ENCODE data around the gene CTBP2. TPM values are rescaled to one million over a fixed set of nuclear protein-coding genes. Genes with fewer than 3 reads are reported as not detected.

The CTBP2 gene
- total RNA-seq, 1 donor from 2014 or later, result 123 TPM

DNA sequence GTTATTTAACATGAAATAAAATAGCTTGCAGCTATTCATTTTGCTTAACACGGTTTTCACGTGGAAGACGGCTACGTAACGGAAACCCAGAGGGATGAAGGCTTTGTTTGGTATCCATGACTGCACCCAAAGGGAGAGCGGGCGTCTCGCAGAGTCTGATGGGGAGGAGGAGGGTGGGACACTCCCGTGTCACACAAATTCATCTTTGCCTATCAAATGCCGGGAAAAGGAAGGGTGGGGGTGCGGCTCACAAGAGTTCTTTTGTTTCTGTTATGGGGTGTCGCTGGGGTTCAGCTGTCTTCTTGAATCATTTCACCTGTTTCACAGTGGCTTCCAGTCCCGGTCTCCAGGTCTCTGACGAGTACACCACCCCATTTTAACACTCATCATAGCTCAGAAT, 110.0 kb downstream of the CTBP2 start:
- Histone ChIP-seq H3K36me3 (ENCODE audit: control insufficient read depth, insufficient read depth, low read length) (peaks cover 1% of the 10 kb centered on the region), H3K27me3 (ENCODE audit: control insufficient read depth, insufficient read depth, low read length) (no peaks in the 10 kb centered on the region), H3K4me3 (ENCODE audit: low read depth, low read length) (no peak overlapping the region)
- TF ChIP-seq CTCF (IDR thresholded peaks at IDR 0.05; ENCODE audit: insufficient read depth, low read length, severe bottlenecking), result no peak
- DNase-seq (ENCODE audit: low read depth) (no peak), FAIRE-seq (no peak)

DNA sequence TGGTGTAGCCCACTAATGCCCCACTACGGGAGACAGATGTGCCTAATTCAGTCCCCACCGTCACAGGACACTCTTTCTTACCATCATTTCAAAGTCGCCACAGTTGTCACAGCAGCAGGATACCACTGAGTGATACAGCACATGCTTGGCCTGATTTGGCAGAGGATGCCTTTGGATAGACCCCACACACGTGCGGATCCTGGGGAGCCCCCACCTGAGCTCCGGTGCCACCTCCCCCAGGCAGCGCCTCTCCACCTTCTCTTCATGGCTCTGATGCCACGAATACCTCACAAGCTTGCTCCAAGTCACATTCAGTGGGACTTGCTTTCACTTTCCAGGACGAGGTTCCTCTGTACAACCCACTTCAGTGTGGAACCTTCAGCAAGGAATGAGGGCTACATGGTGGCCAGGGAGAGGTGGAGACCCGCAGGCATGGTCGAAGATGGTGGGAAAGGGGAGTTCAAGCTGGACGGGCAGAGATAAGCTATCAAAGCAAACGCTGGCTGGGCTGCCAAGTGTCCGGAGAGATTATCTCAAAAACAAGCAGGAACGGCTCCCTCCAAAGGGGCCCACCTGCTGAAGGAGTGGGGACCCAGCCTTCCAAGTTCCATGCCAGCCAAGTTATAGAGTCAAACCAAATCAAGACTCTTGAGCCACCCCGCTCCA, 111.0 kb downstream of the CTBP2 start:
- H3K36me3 ChIP-seq (ENCODE audit: control insufficient read depth, insufficient read depth, low read length), result peaks cover 1% of the 10 kb centered on the region
- TF ChIP-seq CTCF (IDR thresholded peaks at IDR 0.05; ENCODE audit: insufficient read depth, low read length, severe bottlenecking), result no peak
- no peak overlapping the region for H3K4me3 ChIP-seq (ENCODE audit: low read depth, low read length)
- DNase-seq (ENCODE audit: low read depth), result no peak
- no peaks in the 10 kb centered on the region for H3K27me3 ChIP-seq (ENCODE audit: control insufficient read depth, insufficient read depth, low read length)
- FAIRE-seq, result peak; percentile 50

GRCh38 chr10:125048094-125048864, 112.1 kb downstream of the CTBP2 start:
- peak; percentile 95 for TF ChIP-seq CTCF (IDR thresholded peaks at IDR 0.05; ENCODE audit: insufficient read depth, low read length, severe bottlenecking)
- Histone ChIP-seq H3K4me3 (ENCODE audit: low read depth, low read length) (no peak overlapping the region), H3K36me3 (ENCODE audit: control insufficient read depth, insufficient read depth, low read length) (peaks cover 3% of the 10 kb centered on the region), H3K27me3 (ENCODE audit: control insufficient read depth, insufficient read depth, low read length) (no peaks in the 10 kb centered on the region)
- DNase-seq (ENCODE audit: low read depth) (peak; percentile 72), FAIRE-seq (peak; percentile 55)

DNA sequence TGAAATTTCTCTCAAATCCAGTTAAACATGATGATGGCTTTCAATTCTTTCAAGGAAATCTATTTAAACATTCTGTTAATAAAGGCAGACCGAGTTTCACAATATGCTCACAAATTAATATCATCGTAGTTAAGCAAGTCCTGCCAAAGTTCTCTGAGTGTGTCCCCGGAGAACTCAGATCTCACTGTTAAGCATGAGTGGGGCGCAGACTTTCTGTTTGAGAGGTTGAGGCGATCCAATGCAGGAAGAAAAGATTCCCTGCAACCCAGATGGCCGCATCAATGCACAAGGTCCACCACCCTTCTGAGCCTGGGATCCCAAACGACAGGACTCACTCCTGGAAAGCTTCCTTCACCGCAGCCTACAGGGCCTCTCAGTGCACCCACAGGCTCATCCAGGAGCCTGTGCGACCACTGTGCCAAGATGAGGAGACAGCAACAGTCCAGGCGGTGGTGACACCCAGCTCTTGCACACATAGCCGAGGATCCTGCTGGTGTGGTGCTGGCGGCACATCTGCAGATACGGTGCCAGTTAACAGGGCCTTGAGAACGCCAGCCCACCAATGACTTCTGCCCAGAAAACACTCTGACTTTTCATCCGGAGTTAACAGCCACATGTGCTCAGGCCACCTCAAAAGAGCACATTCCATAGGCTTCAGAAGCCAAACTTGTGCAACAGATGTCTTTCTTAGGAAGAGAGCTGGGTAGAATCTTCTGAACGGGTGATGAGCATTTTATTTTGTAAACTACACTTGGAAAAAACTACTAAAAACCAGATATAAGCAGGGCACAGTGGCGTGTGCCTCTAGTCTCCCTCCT, 116.3 kb downstream of the CTBP2 start:
- no peak for FAIRE-seq
- H3K36me3 ChIP-seq (ENCODE audit: control insufficient read depth, insufficient read depth, low read length), result peaks cover 4% of the 10 kb centered on the region
- no peak for TF ChIP-seq CTCF (IDR thresholded peaks at IDR 0.05; ENCODE audit: insufficient read depth, low read length, severe bottlenecking)

DNA sequence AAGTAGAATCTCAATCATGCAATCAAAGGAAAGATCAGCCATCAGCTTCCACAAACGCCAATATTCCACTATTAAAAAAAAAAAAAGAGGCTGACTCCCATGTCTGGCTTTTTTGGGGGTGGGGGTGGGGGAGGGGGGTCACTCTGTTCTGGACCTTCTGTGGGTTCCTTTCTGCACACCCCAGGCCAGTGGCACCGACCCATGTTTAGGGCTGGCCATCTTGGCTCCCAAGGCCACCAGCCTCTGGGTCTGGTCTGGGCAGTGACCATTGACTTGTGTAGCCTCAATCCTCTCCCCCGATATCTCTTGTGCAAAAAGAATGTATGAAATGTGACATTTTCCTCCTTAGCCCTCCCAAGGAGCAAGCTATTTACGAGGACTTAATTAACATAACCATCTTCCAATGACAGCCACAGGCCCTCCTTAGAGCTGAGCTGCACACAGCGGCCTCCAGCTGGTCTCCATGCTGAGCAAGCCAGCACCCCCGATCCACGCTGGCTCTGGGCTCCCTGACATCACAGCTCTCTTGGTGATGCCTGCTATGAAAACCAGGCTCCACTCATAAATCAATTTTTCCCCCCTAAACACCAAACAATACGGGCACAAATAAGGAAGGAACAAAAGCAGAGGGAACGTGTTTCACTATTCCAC, 118.4 kb downstream of the CTBP2 start:
- FAIRE-seq, result no peak

More for the DNA sequence above, 116.3 kb downstream of the CTBP2 start:
- Histone ChIP-seq H3K27me3 (ENCODE audit: control insufficient read depth, insufficient read depth, low read length) (no peaks in the 10 kb centered on the region), H3K4me3 (ENCODE audit: low read depth, low read length) (no peak overlapping the region)
- no peak for DNase-seq (ENCODE audit: low read depth)

More for the DNA sequence above, 118.4 kb downstream of the CTBP2 start:
- Histone ChIP-seq H3K27me3 (ENCODE audit: control insufficient read depth, insufficient read depth, low read length) (no peaks in the 10 kb centered on the region), H3K36me3 (ENCODE audit: control insufficient read depth, insufficient read depth, low read length) (peaks cover 6% of the 10 kb centered on the region), H3K4me3 (ENCODE audit: low read depth, low read length) (no peak overlapping the region)
- no peak for TF ChIP-seq CTCF (IDR thresholded peaks at IDR 0.05; ENCODE audit: insufficient read depth, low read length, severe bottlenecking)
- DNase-seq (ENCODE audit: low read depth), result no peak
